Measurements from ENCODE around the gene OTOF.

OTOF gene

DNA sequence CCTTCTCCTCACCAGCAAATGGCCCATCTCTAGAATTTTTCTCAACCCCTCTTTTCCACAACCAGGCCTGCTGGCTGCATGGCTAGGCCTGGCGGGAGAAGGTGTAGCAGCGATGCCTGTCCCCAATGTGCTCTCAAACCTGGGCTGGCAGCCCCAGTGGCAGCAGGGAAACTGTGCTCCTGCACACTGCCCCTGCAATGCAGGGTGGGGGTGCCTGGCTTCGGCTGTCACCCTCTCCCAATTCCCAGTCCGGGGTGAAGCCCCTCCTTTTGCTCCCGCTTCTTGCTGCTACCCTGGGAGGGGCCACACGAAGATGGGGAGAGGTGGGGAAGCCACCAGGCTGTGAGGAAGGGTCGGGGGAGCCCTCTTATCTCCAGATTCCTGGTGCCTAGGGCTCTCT is 36.1 kb upstream of the OTOF start:
- no peak for DNase-seq (ENCODE audit: low read depth)
- TF ChIP-seq, protein P1, sequence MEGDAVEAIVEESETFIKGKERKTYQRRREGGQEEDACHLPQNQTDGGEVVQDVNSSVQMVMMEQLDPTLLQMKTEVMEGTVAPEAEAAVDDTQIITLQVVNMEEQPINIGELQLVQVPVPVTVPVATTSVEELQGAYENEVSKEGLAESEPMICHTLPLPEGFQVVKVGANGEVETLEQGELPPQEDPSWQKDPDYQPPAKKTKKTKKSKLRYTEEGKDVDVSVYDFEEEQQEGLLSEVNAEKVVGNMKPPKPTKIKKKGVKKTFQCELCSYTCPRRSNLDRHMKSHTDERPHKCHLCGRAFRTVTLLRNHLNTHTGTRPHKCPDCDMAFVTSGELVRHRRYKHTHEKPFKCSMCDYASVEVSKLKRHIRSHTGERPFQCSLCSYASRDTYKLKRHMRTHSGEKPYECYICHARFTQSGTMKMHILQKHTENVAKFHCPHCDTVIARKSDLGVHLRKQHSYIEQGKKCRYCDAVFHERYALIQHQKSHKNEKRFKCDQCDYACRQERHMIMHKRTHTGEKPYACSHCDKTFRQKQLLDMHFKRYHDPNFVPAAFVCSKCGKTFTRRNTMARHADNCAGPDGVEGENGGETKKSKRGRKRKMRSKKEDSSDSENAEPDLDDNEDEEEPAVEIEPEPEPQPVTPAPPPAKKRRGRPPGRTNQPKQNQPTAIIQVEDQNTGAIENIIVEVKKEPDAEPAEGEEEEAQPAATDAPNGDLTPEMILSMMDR (IDR thresholded peaks at IDR 0.05; ENCODE audit: control insufficient read depth, extremely low read depth, insufficient read depth): no peak
- no peak overlapping the region for H3K4me3 ChIP-seq (ENCODE audit: low read depth, low read length)

DNA sequence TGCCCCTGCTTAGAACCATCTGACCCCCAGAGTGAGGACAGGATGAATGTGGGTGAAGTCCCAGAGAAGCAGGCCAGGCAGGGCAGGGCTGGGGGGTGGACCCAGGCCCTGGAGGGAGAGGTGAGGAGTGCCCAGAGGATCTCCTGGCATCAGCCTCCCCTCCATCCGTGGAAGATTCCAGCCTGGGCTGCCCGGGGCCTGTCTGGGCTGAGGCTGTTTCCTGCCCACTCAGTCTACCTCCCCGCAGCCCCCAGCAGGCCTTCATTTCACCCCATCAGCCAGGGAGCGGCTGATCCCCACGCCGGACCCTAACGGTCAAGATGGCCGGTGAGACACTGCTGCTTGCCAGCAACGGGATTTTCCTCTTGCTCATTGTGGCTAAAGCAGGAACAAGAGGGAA is 35.3 kb upstream of the OTOF start:
- H3K4me3 ChIP-seq (ENCODE audit: low read depth, low read length): no peak overlapping the region

DNA sequence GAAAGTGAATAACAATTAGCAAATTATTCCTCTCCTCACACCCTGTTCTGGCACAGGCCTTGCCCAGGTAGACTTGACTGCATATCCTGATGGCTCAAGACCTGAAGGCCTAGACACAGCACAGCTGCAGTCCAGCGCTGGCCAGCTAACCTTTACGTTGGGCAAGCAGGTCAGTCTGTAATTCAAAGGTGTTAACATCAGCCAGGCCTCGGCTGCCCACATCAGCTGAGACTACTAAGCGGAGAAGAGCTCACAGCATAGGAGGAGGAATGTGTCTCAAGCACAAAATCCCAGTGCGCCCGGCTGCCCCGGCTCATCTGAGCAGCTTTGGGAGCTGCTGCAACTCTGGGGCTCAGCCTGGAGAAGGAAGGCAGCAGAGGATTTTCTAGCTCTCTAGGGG is 33.5 kb upstream of the OTOF start:
- TF ChIP-seq, protein P1 (IDR thresholded peaks at IDR 0.05; ENCODE audit: control insufficient read depth, extremely low read depth, insufficient read depth): no peak
- no peak for DNase-seq (ENCODE audit: low read depth)
- H3K4me3 ChIP-seq (ENCODE audit: low read depth, low read length): no peak overlapping the region

More for the DNA sequence above, 35.3 kb upstream of the OTOF start:
- DNase-seq (ENCODE audit: low read depth): no peak
- TF ChIP-seq, protein P1 (IDR thresholded peaks at IDR 0.05; ENCODE audit: control insufficient read depth, extremely low read depth, insufficient read depth): no peak

DNA sequence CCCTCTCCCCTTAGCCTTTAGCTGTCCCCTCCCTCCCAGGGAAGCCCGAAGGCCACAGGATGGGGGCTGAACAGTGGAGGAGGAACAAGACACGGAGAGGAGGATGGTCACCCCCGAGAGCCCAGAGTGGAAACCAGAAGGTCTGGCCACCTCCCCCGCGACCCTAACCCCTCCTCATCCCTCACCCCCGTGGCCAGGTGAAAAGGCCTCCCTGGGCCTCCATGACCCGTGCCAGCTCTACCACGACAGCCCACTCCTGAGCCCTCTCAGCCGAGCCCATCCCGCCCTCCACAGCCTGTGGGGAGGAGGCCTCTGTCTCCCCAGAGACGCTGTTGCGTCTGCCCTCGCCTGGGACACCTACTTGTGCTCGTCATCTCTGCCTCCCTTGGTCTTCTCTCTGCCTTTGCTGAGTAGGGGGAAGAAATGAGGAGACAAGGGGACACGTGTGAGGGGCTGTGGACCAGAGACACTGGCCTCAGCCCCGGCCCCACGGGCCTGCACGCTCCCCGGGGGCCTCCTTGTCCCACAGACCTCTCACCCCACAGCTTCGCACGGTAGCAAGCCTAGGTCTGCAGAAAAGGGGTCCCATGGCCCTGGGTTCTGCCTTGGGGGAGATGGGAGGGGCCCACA is 32.5 kb upstream of the OTOF start:
- no peak overlapping the region for H3K4me3 ChIP-seq (ENCODE audit: low read depth, low read length)
- TF ChIP-seq, protein P1 (IDR thresholded peaks at IDR 0.05; ENCODE audit: control insufficient read depth, extremely low read depth, insufficient read depth): no peak
- DNase-seq (ENCODE audit: low read depth): no peak

DNA sequence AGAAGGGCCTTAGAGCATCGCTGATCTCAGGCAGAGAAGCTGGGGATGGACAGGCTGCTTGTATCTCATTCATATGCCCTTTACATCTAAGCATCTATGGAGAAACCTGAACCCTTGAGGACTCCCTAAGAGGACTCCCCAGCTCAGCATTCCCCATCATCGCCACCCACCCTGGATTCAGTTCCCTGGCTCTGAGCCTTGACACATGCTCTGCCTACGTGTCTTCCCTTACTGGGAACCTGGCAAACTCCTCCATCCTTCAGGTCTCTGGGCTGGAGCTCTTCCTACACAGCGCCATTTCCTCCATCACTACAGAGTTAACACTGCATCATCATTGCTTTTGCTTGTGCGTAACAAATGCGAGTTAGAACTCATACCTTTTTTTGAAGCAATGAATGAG is 31.2 kb upstream of the OTOF start:
- no peak overlapping the region for H3K4me3 ChIP-seq (ENCODE audit: low read depth, low read length)
- TF ChIP-seq, protein P1 (IDR thresholded peaks at IDR 0.05; ENCODE audit: control insufficient read depth, extremely low read depth, insufficient read depth): no peak

DNA sequence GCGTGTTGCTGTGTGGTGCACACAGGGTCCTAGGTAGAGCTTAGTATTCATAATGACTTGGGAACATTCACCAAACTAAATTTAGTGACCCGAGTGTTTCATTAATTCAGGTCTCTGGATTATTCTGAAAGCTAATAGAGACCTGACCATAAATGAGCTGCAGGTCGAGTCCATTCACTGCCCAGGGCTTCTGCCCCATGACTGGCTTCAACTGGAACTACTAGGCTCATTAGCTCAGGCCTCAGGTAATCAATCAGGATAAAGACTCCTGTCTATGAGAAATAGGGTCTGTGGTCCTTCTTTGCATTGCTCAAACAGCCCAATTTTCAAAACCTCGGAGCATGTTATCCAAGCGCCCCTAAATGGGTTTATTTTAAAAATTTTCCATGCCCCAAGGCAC is 30.0 kb upstream of the OTOF start:
- TF ChIP-seq, protein P1 (IDR thresholded peaks at IDR 0.05; ENCODE audit: control insufficient read depth, extremely low read depth, insufficient read depth): no peak
- H3K4me3 ChIP-seq (ENCODE audit: low read depth, low read length): no peak overlapping the region
- no peak for DNase-seq (ENCODE audit: low read depth)

More for the DNA sequence above, 31.2 kb upstream of the OTOF start:
- no peak for DNase-seq (ENCODE audit: low read depth)

DNA sequence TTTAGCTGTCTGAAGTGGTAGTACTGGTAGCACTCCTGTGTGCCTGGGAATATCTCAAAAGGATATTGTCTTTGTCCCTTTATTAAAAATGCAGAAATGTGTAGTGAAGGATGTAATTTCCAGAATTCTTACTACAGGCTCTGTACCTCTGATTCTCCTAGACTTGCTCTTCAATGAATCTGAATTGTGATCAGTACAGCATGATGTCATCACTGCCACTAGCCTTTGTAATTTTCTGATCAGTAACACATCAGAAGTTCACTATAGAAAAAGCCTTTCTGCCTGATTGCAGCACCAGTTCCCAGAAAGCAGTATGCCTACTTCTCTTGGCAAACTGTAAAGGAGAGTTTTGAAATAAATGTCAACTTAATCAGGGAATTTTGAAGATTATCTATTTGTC is 29.2 kb upstream of the OTOF start:
- no peak overlapping the region for H3K4me3 ChIP-seq (ENCODE audit: low read depth, low read length)
- TF ChIP-seq, protein P1 (IDR thresholded peaks at IDR 0.05; ENCODE audit: control insufficient read depth, extremely low read depth, insufficient read depth): no peak
- DNase-seq (ENCODE audit: low read depth): no peak
